ENCODE measurements around the gene DLX3. TPM values are rescaled to one million over a fixed set of nuclear protein-coding genes. Genes with fewer than 3 reads are reported as not detected.

The DLX3 gene
- total RNA-seq, 2 donors from 2014 or later: not detected

DNA sequence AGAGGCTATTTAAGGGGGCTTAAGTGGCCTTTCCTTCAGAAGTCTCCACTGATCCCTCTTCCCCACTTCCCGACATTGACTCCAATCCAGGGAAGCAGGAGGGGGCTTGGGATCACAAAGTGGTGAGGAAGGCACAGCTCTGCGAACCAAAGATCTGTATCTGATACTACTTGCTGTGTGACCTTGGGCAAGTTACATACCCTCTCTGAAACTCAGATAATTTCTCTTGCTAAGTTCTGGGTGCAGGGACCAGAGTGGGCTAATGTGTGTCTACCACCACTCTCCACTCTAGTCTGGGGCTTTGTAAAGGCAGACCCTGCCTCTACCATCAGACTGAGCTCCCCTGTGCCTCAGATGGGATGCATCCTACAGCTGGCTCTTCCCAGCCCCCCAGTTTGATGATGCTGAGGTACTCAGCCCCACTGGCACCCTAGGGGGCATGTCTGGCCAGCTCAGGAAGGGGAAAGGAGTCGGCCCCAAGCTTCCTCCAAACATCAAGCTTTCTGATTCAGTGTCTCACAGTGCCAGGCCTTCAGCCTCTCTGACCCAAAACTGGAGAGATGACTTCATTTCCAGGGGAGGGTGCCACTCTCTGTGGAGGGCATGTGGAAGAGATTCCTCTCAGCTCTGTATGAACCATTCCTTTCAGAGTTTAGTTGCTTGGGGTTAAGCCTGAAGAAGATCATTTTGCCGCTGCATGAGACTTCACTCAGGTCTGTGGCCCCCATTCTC, 15.1 kb downstream of the DLX3 start:
- Histone ChIP-seq H3K9me3 (no peaks in the 10 kb centered on the region), H3K27ac (no peak overlapping the region), H3K4me1 (peaks cover 8% of the 10 kb centered on the region), H3K4me3 (no peak overlapping the region), H3K27me3 (no peaks in the 10 kb centered on the region), H3K36me3 (replicated peaks in 1 of 2; ENCODE audit: insufficient read depth in 1 of 2, low read depth in 2 of 2) (no peaks in the 10 kb centered on the region)
- DNase-seq: no peak
- WGBS, 2 donors: 60 to 64% methylated on average over 4 of the region's 4 CpGs
- intact Hi-C loops (cut with DNase I): no loop called here
- no peak for ATAC-seq
- TF ChIP-seq POLR2A (IDR thresholded peaks at IDR 0.05) (no peak), CTCF (IDR thresholded peaks at IDR 0.05) (no peak)

DNA sequence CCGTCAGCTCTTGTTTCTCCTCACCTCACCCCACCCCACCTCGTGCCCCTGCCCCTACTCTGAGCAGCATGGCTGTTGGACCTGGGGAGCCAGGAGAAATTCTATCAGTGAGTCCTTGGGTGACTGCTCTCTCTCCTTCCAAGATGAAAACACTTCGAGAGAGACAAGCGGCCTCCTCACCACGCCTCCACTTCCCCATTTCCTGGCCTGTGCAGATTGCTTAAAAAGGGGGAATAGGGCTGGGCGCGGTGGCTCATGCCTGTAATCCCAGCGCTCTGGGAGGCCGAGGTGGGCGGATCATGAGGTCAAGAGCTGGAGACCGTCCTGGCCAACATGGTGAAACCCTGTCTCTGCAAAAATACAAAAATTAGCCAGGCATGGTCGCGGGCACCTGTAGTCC, 16.5 kb downstream of the DLX3 start:
- 69 to 70% methylated on average over 13 of the region's 13 CpGs for WGBS, 2 donors
- H3K27me3 ChIP-seq: no peaks in the 10 kb centered on the region
- intact Hi-C loops (cut with DNase I): no loop called here
- no peaks in the 10 kb centered on the region for H3K9me3 ChIP-seq
- no peak for TF ChIP-seq CTCF (IDR thresholded peaks at IDR 0.05)
- no peak for TF ChIP-seq POLR2A (IDR thresholded peaks at IDR 0.05)
- H3K4me1 ChIP-seq: peaks cover 8% of the 10 kb centered on the region
- no peak for DNase-seq
- H3K27ac ChIP-seq: no peak overlapping the region
- H3K36me3 ChIP-seq (replicated peaks in 1 of 2; ENCODE audit: insufficient read depth in 1 of 2, low read depth in 2 of 2): no peaks in the 10 kb centered on the region
- no peak for ATAC-seq
- no peak overlapping the region for H3K4me3 ChIP-seq

DNA sequence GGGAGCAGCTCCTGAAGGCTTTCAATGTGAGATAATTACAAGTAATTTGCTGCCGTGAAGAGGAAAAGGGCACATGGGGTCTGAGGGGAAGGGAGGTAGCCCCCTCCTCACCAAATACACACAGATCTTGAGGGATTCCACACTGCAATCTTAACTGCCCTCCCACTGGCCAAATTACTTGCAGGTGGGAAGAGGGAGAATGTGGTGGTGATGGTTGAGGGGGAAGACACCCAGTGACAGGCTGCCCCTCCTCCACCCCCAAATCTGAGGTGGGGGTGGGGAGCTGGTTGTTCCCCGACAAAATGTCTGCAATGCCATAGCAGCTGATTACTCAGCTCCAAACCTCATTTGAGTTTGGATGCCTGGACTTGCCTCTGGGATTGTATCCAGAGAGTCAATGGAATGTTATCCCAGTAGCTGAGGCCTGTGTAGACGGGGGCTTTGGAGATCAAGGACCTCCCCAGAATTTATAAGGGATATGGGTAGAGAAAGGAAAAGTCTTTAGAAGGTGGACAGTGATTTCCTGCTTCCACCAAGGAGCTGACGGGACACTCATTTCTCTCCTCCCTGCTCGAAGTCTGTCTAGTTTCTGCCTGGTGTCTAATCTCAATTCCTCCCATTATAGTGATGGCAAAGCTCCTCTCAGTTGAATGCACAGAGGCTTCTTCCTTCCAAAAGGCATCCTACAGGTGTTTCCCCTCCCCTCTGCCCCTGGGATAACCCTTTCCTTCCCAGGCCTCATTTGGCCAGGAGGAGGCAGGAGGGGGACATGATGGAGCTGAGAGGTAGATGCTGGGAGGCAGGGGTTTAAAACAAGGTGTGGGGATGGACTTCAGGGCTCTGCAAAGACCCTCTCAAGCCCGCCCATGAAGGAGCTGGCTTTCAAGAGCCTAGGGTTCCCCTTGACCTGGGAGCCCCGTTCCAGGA, 17.3 kb downstream of the DLX3 start:
- intact Hi-C loops (cut with DNase I): no loop called here
- ATAC-seq (no peak), DNase-seq (no peak)
- H3K9me3 ChIP-seq: no peaks in the 10 kb centered on the region
- no peak overlapping the region for H3K27ac ChIP-seq
- H3K4me1 ChIP-seq: peaks cover 9% of the 10 kb centered on the region
- peaks cover 0 to 7% of the 10 kb centered on the region in 2 donors for H3K27me3 ChIP-seq
- 58 to 62% methylated on average over 6 to 7 of the region's 7 CpGs for WGBS, 2 donors
- no peaks in the 10 kb centered on the region for H3K36me3 ChIP-seq (replicated peaks in 1 of 2; ENCODE audit: insufficient read depth in 1 of 2, low read depth in 2 of 2)
- no peak for TF ChIP-seq CTCF (IDR thresholded peaks at IDR 0.05)
- no peak for TF ChIP-seq POLR2A (IDR thresholded peaks at IDR 0.05)
- no peak overlapping the region for H3K4me3 ChIP-seq

DNA sequence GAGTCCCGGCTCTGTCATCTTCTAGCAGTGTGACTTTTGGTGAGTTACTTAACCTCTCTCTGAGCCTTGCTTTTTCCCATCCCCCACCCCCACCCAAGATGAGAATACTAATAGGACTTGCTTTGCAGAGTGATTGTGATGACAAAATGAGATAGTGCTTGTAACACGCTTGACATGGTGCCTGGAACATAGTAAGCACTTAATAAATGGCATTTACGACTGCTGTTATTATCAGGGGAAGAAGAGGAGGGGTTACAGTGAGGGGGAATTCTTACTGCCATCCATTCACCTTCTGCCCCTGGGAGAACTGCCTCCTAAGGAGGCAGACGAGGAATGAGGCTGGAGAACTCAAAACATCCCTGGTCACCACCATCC, 18.2 kb downstream of the DLX3 start:
- intact Hi-C loops (cut with DNase I): no loop called here
- 37 to 51% methylated on average over 4 of the region's 4 CpGs for WGBS, 2 donors
- peak overlapping the region in 2 of 4 donors; percentile 30 to 44 for H3K27ac ChIP-seq
- no peaks in the 10 kb centered on the region for H3K36me3 ChIP-seq (replicated peaks in 1 of 2; ENCODE audit: insufficient read depth in 1 of 2, low read depth in 2 of 2)
- ATAC-seq (no peak), DNase-seq (no peak)
- peaks cover 18% of the 10 kb centered on the region for H3K4me1 ChIP-seq
- no peaks in the 10 kb centered on the region for H3K9me3 ChIP-seq
- TF ChIP-seq POLR2A (IDR thresholded peaks at IDR 0.05) (no peak), CTCF (IDR thresholded peaks at IDR 0.05) (no peak)
- peaks cover 0 to 15% of the 10 kb centered on the region in 2 donors for H3K27me3 ChIP-seq
- H3K4me3 ChIP-seq: no peak overlapping the region

Measured in body of pancreas (tissue), 4 donors.